Hepatocyte (in vitro differentiated cells): ENCODE measurements around the gene PAM. TPM values are rescaled to one million over a fixed set of nuclear protein-coding genes. Genes with fewer than 3 reads are reported as not detected.

ENCODE experiments used
- DNase-seq: peaks from one replicate; pipeline ENCODE4 v3.0.0-alpha.2; 2016; ENCODE audit warnings: low spot score
- H2AFZ ChIP-seq: fragments of 200-600 bp; sonication (generic); 2 replicates; pipeline ENCODE4 v1.6.0; 2016; ENCODE audit warnings: antibody characterized with exemption, mild to moderate bottlenecking
- H3K27ac ChIP-seq: fragments of 200-600 bp; sonication (generic); 2 replicates; pipeline ENCODE4 v1.5.1; 2016; ENCODE audit warnings: mild to moderate bottlenecking
- H3K27me3 ChIP-seq: fragments of 200-600 bp; sonication (generic); 2 replicates; pipeline ENCODE4 v1.6.1; 2016
- H3K36me3 ChIP-seq: fragments of 200-600 bp; sonication (generic); replicated peaks from 2 replicates; pipeline ENCODE4 v1.5.1; 2016; ENCODE audit warnings: low read depth; ENCODE audit not compliant: insufficient read depth
- H3K4me1 ChIP-seq: fragments of 200-600 bp; sonication (generic); 2 replicates; pipeline ENCODE4 v1.5.1; 2016; ENCODE audit warnings: mild to moderate bottlenecking, moderate library complexity; ENCODE audit not compliant: insufficient read depth
- H3K4me2 ChIP-seq: fragments of 200-600 bp; sonication (generic); 2 replicates; pipeline ENCODE4 v1.6.0; 2016
- H3K4me3 ChIP-seq: fragments of 200-600 bp; sonication (generic); 2 replicates; pipeline ENCODE4 v1.5.1; 2016; ENCODE audit warnings: mild to moderate bottlenecking
- H3K79me2 ChIP-seq: fragments of 200-600 bp; sonication (generic); 2 replicates; pipeline ENCODE4 v1.6.0; 2017; ENCODE audit warnings: mild to moderate bottlenecking
- H3K9me2 ChIP-seq: fragments of 200-600 bp; sonication (generic); replicated peaks from 2 replicates; pipeline ENCODE4 v1.6.0; 2017; ENCODE audit warnings: mild to moderate bottlenecking; ENCODE audit not compliant: insufficient read depth
- H3K9me3 ChIP-seq: fragments of 200-600 bp; sonication (generic); 2 replicates; pipeline ENCODE4 v1.5.1; 2016; ENCODE audit warnings: low read depth, mild to moderate bottlenecking
- H4K20me1 ChIP-seq: fragments of 200-600 bp; sonication (generic); 2 replicates; pipeline ENCODE4 v1.6.0; 2016; ENCODE audit warnings: mild to moderate bottlenecking; ENCODE audit not compliant: insufficient read depth, poor library complexity, severe bottlenecking
- EZH2 ChIP-seq: fragments of 200-600 bp; sonication (generic); IDR thresholded peaks from 2 replicates; pipeline ENCODE4 v1.6.1; 2016; ENCODE audit warnings: antibody characterized with exemption, mild to moderate bottlenecking, borderline replicate concordance
- EZH2phosphoT487 ChIP-seq: fragments of 200-600 bp; sonication (generic); IDR thresholded peaks from one replicate; pipeline ENCODE4 v1.6.1; 2018; ENCODE audit warnings: antibody characterized with exemption, mild to moderate bottlenecking, low read depth, moderate library complexity; ENCODE audit not compliant: unreplicated experiment, severe bottlenecking
- WGBS: methylation state at CpG from one replicate; pipeline ENCODE4 v1.1.6; 2016; ENCODE audit warnings: low lambda C conversion rate; ENCODE audit errors: missing lambda C conversion rate; 5-methylcytosine and 5-hydroxymethylcytosine counted together
- polyA plus RNA-seq: library from polyadenylated mRNA; unstranded; fragments of >200 nt; fragmentation: Nextera tagmentation; extraction: Ambion mirVana; gene quantifications from 2 replicates; pipeline ENCODE4 v1.2.1, GENCODE V29; 2016
- total RNA-seq: library from RNA; depleted of rRNA; stranded (reverse); fragments of >200 nt; gene quantifications from 2 replicates; pipeline ENCODE4 v1.2.3, GENCODE V29; 2014
- TF ChIP-seq, protein P1 (sequence below): fragments of 200-600 bp; sonication (generic); IDR thresholded peaks from 2 replicates; pipeline ENCODE4 v1.5.1; 2016; ENCODE audit warnings: antibody characterized with exemption, mild to moderate bottlenecking; ENCODE audit not compliant: poor library complexity

Gene PAM
- total and polyA plus RNA-seq, 2 experiments from 2014 or later: 118 to 158 TPM

DNA sequence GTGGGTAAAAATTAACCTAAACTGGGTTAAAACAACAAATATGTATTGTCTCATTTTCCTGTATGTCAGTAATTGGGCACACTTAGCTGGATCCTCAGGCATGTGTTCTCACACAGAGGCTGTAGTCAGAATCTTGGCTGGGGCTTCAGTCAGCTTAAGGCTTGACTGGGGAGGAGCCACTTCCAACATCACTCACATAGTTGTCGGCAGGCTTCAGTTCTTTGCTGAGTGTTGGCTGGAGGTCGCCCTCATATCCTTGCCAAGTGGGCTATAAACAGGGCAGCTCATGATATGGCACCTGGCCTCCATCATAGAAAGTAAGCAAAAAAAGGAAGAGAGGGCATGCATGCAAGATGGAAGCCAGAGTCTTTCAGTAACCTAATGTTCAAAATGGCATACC, 191.9 kb downstream of the PAM start:
- Histone ChIP-seq H3K4me1 (no peaks in the 10 kb centered on the region), H3K4me3 (no peak overlapping the region), H3K36me3 (no peaks in the 10 kb centered on the region), H3K27ac (no peak overlapping the region), H2AFZ (no peak overlapping the region), H3K9me3 (no peaks in the 10 kb centered on the region), H3K27me3 (no peaks in the 10 kb centered on the region), H3K79me2 (no peaks in the 10 kb centered on the region), H4K20me1 (no peaks in the 10 kb centered on the region), H3K9me2 (no peaks in the 10 kb centered on the region), H3K4me2 (no peak overlapping the region)
- DNase-seq: no peak
- TF ChIP-seq EZH2 (no peak), EZH2phosphoT487 (no peak)
- TF ChIP-seq, protein P1, sequence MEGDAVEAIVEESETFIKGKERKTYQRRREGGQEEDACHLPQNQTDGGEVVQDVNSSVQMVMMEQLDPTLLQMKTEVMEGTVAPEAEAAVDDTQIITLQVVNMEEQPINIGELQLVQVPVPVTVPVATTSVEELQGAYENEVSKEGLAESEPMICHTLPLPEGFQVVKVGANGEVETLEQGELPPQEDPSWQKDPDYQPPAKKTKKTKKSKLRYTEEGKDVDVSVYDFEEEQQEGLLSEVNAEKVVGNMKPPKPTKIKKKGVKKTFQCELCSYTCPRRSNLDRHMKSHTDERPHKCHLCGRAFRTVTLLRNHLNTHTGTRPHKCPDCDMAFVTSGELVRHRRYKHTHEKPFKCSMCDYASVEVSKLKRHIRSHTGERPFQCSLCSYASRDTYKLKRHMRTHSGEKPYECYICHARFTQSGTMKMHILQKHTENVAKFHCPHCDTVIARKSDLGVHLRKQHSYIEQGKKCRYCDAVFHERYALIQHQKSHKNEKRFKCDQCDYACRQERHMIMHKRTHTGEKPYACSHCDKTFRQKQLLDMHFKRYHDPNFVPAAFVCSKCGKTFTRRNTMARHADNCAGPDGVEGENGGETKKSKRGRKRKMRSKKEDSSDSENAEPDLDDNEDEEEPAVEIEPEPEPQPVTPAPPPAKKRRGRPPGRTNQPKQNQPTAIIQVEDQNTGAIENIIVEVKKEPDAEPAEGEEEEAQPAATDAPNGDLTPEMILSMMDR: no peak
- WGBS: 92% methylated on average over 2 of the region's 2 CpGs

DNA sequence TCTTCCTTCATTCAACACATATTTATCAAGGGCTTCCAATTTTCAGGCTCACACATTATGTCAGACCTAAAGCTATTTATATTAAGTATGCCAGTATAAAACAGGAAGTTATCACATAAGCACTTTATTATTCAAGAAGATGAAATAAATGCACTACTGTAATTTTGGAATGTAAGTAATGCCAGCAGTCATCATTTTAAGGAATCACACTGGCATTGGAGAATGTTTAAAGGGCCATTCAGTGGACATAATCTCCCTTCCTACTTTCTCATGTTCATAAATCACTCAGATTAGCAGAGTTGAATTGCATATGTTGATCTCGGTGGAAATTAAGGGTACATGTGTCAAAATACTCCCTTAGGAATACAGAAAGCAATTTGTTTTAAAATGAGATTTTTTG, 200.4 kb downstream of the PAM start:
- Histone ChIP-seq H3K4me3 (no peak overlapping the region), H3K27me3 (no peaks in the 10 kb centered on the region), H4K20me1 (no peaks in the 10 kb centered on the region), H3K27ac (no peak overlapping the region), H3K79me2 (no peaks in the 10 kb centered on the region), H3K4me2 (no peak overlapping the region), H3K9me2 (no peaks in the 10 kb centered on the region), H2AFZ (no peak overlapping the region), H3K4me1 (no peaks in the 10 kb centered on the region), H3K9me3 (no peaks in the 10 kb centered on the region), H3K36me3 (no peaks in the 10 kb centered on the region)
- WGBS: 67% methylated on average over 1 of the region's 1 CpG
- DNase-seq: no peak
- no peak for TF ChIP-seq EZH2
- TF ChIP-seq, protein P1: no peak
- no peak for TF ChIP-seq EZH2phosphoT487

DNA sequence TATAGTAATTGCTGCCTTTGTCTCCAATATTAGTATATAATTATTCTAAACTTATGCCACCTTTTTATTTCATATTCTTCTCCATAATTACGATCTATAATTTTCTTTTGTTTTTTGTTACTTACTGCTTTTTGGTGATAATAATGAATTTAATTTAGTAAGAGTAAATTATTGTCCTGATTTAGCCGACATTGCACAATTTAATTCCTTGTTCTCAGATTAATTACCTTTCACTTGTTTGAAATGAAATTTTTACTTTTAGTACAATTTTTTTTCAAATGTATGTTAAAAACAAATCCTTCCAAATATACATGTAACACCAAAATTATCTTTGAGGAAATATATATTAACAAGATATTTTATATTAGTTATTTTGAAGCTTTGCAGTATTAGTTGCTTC, 201.5 kb downstream of the PAM start:
- WGBS: 100% methylated on average over 2 of the region's 2 CpGs
- Histone ChIP-seq H3K36me3 (no peaks in the 10 kb centered on the region), H3K79me2 (no peaks in the 10 kb centered on the region)

DNA sequence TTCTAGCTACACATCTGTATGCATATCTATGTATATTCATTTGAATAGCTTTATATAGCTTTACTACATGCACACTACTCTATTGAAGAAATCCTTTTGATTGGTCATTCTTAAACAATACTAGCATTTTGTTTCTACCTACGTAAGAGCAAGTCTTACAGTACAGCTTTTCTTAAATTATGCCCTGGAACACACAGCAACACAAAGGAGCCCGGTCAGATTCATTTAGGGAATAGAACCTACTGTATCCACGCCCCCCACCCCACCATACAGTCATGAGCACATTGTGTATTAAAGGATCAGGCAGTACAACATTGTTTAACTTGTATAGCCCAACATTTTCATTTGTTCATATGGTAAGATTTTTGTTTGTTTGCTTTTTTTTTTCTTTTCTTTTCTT, 202.0 kb downstream of the PAM start:
- TF ChIP-seq EZH2 (no peak), EZH2phosphoT487 (no peak)
- TF ChIP-seq, protein P1: no peak
- Histone ChIP-seq H3K4me2 (no peak overlapping the region), H3K9me2 (no peaks in the 10 kb centered on the region), H3K27ac (no peak overlapping the region), H3K4me1 (no peaks in the 10 kb centered on the region), H2AFZ (no peak overlapping the region), H4K20me1 (no peaks in the 10 kb centered on the region), H3K27me3 (no peaks in the 10 kb centered on the region), H3K79me2 (no peaks in the 10 kb centered on the region), H3K9me3 (no peaks in the 10 kb centered on the region), H3K4me3 (no peak overlapping the region), H3K36me3 (no peaks in the 10 kb centered on the region)
- 95% methylated on average over 3 of the region's 3 CpGs for WGBS
- DNase-seq: no peak

More for the DNA sequence above, 201.5 kb downstream of the PAM start:
- H3K4me1 ChIP-seq: no peaks in the 10 kb centered on the region
- H3K9me3 ChIP-seq: no peaks in the 10 kb centered on the region
- no peak overlapping the region for H2AFZ ChIP-seq
- H3K27ac ChIP-seq: no peak overlapping the region
- no peaks in the 10 kb centered on the region for H4K20me1 ChIP-seq
- TF ChIP-seq EZH2phosphoT487: no peak
- no peak for DNase-seq
- no peak overlapping the region for H3K4me2 ChIP-seq
- H3K9me2 ChIP-seq: no peaks in the 10 kb centered on the region
- no peak overlapping the region for H3K4me3 ChIP-seq
- no peaks in the 10 kb centered on the region for H3K27me3 ChIP-seq
